ENCODE measurements around the gene OR5K4. TPM values are rescaled to one million over a fixed set of nuclear protein-coding genes. Genes with fewer than 3 reads are reported as not detected.

The OR5K4 gene
- total and polyA plus RNA-seq, 10 of the 15 experiments (the other 5 are each of a cell fraction or from before 2014, with no cell fraction given), result 2.1 TPM; not detected in 9

DNA sequence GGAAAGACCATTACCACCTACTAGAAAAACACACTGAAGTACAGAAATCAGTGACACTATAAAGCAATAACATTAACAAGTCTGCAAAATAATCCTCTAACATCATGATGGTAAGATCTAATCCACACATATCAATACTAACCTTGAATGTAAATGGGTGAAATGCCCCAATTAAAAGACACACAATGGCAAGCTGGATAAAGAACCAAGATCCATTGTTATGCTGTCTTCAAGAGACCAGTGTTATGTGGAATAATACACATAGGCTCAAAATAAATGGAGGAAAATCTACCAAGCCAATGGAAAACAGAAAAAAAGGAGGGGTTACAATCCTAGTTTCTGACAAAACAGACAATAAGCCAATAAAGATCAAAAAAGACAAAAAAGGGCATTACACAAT lies 50.4 kb downstream of the OR5K4 start:
- no peak overlapping the region for H3K27ac ChIP-seq (ENCODE audit: control insufficient read depth, insufficient read depth)
- ChIA-PET POLR2A (no interaction called here), RAD21 (ENCODE audit: unreplicated experiment) (no interaction called here), SMC1A (ENCODE audit: uncharacterized antibody, unreplicated experiment) (no interaction called here), CTCF (no interaction called here)
- H3K27me3 ChIP-seq (replicated peaks in 1 of 2; ENCODE audit: control insufficient read depth in 2 of 2, insufficient read depth in 2 of 2, low read length in 1 of 2), result no peaks in the 10 kb centered on the region
- no peaks in the 10 kb centered on the region for H4K20me1 ChIP-seq (ENCODE audit: control insufficient read depth, insufficient read depth)
- in situ Hi-C loops (cut with MboI) (no loop called here), intact Hi-C loops (cut with micrococcal nuclease; ENCODE audit: unreplicated experiment) (no loop called here)
- no peaks in the 10 kb centered on the region for H3K36me3 ChIP-seq (ENCODE audit: control insufficient read depth in 2 of 2, insufficient read depth in 2 of 2, low read length in 1 of 2)
- peaks cover 3% of the 10 kb centered on the region; the same call in 1 of the 3 replicates for H3K9me3 ChIP-seq (replicated peaks; ENCODE audit: control insufficient read depth, insufficient read depth, low read length)
- DNase-seq (ENCODE audit: low read depth, low spot score) (no peak), ATAC-seq (no peak), FAIRE-seq (no peak)
- no peak overlapping the region for H2AFZ ChIP-seq (ENCODE audit: control insufficient read depth, low read depth, low read length)
- no TSS peak for BruUV-seq (replicated peaks)
- H3K4me1 ChIP-seq (ENCODE audit: control insufficient read depth, insufficient read depth, low read length), result no peaks in the 10 kb centered on the region
- H3K4me2 ChIP-seq (ENCODE audit: control insufficient read depth, insufficient read depth), result no peak overlapping the region
- no peak overlapping the region for H3K4me3 ChIP-seq
- no peak for TF ChIP-seq NBN (IDR thresholded peaks at IDR 0.05)
- 0 out of 2 replicates have a peak, but pooled peaks have one; percentile 65 for TF ChIP-seq CBX5 (IDR thresholded peaks at IDR 0.05; ENCODE audit: low read depth)
- TF ChIP-seq, protein P1, sequence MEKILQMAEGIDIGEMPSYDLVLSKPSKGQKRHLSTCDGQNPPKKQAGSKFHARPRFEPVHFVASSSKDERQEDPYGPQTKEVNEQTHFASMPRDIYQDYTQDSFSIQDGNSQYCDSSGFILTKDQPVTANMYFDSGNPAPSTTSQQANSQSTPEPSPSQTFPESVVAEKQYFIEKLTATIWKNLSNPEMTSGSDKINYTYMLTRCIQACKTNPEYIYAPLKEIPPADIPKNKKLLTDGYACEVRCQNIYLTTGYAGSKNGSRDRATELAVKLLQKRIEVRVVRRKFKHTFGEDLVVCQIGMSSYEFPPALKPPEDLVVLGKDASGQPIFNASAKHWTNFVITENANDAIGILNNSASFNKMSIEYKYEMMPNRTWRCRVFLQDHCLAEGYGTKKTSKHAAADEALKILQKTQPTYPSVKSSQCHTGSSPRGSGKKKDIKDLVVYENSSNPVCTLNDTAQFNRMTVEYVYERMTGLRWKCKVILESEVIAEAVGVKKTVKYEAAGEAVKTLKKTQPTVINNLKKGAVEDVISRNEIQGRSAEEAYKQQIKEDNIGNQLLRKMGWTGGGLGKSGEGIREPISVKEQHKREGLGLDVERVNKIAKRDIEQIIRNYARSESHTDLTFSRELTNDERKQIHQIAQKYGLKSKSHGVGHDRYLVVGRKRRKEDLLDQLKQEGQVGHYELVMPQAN (conservative IDR thresholded peaks at IDR 0.05), result no peak
- TF ChIP-seq SIN3A (IDR thresholded peaks at IDR 0.05; ENCODE audit: low read depth, low read length), result no peak
- TF ChIP-seq PBX3 (IDR thresholded peaks at IDR 0.05; ENCODE audit: insufficient replicate concordance, low read depth, low read length), result no peak
- H3K79me2 ChIP-seq (ENCODE audit: control insufficient read depth, insufficient read depth, low read length), result no peaks in the 10 kb centered on the region
- H3K9ac ChIP-seq (ENCODE audit: control insufficient read depth, insufficient read depth, low read length), result no peak overlapping the region

Other genes starting within 250 kb of the OR5K4 start
Only the 7 nearest of the 11 such genes appear.
- gene OR5H6, start 89.6 kb upstream of the OR5K4 start, total RNA-seq (2014; rRNA removed), result not detected in 2 replicates
- gene OR5H6, start 89.6 kb upstream of the OR5K4 start, total RNA-seq (2014; rRNA removed; fragmentation: Illumina TruSeq; extraction: Trizol), result not detected in 2 replicates
- gene OR5H6, start 89.6 kb upstream of the OR5K4 start, total RNA-seq (2021), result not detected in 2 replicates
- 1.2 and 1.8 TPM in 2 replicates for gene OR5H6, start 89.6 kb upstream of the OR5K4 start, polyA plus RNA-seq (2011; rRNA removed)
- not detected in 2 replicates for gene OR5H6, start 89.6 kb upstream of the OR5K4 start, polyA plus RNA-seq (2014; fragmentation: Illumina TruSeq; extraction: Trizol)
- gene OR5H6, start 89.6 kb upstream of the OR5K4 start, polyA plus RNA-seq (2014; fragmentation: Nextera tagmentation; extraction: Ambion mirVana), result not detected
- not detected in 2 replicates for gene OR5H6, start 89.6 kb upstream of the OR5K4 start, polyA plus RNA-seq (2014; rRNA removed)
- not detected for gene OR5H6, start 89.6 kb upstream of the OR5K4 start, polyA plus RNA-seq (2016; fragmentation: Nextera tagmentation; extraction: Ambion mirVana)
- gene OR5H2, start 71.3 kb upstream of the OR5K4 start, total RNA-seq (2014; rRNA removed), result not detected in 2 replicates
- not detected in 2 replicates for gene OR5H2, start 71.3 kb upstream of the OR5K4 start, total RNA-seq (2014; rRNA removed; fragmentation: Illumina TruSeq; extraction: Trizol)
- gene OR5H2, start 71.3 kb upstream of the OR5K4 start, total RNA-seq (2021), result not detected in 2 replicates
- 1.7 and 3.7 TPM in 2 replicates for gene OR5H2, start 71.3 kb upstream of the OR5K4 start, polyA plus RNA-seq (2011; rRNA removed)
- not detected in 2 replicates for gene OR5H2, start 71.3 kb upstream of the OR5K4 start, polyA plus RNA-seq (2014; fragmentation: Illumina TruSeq; extraction: Trizol)
- gene OR5H2, start 71.3 kb upstream of the OR5K4 start, polyA plus RNA-seq (2014; fragmentation: Nextera tagmentation; extraction: Ambion mirVana), result not detected
- not detected in 2 replicates for gene OR5H2, start 71.3 kb upstream of the OR5K4 start, polyA plus RNA-seq (2014; rRNA removed)
- gene OR5H2, start 71.3 kb upstream of the OR5K4 start, polyA plus RNA-seq (2016; fragmentation: Nextera tagmentation; extraction: Ambion mirVana), result not detected
- gene OR5K3, start 36.8 kb downstream of the OR5K4 start, total RNA-seq (2014; rRNA removed), result not detected in 2 replicates
- not detected in 2 replicates for gene OR5K3, start 36.8 kb downstream of the OR5K4 start, total RNA-seq (2014; rRNA removed; fragmentation: Illumina TruSeq; extraction: Trizol)
- gene OR5K3, start 36.8 kb downstream of the OR5K4 start, total RNA-seq (2021), result not detected in 2 replicates
- 1.6 and 3.0 TPM in 2 replicates for gene OR5K3, start 36.8 kb downstream of the OR5K4 start, polyA plus RNA-seq (2011; rRNA removed)
- gene OR5K3, start 36.8 kb downstream of the OR5K4 start, polyA plus RNA-seq (2014; fragmentation: Illumina TruSeq; extraction: Trizol), result not detected in 2 replicates
- gene OR5K3, start 36.8 kb downstream of the OR5K4 start, polyA plus RNA-seq (2014; fragmentation: Nextera tagmentation; extraction: Ambion mirVana), result not detected
- gene OR5K3, start 36.8 kb downstream of the OR5K4 start, polyA plus RNA-seq (2014; rRNA removed), result not detected in 2 replicates
- gene OR5K3, start 36.8 kb downstream of the OR5K4 start, polyA plus RNA-seq (2016; fragmentation: Nextera tagmentation; extraction: Ambion mirVana), result not detected
- not detected in 2 replicates for gene OR5K1, start 109.3 kb downstream of the OR5K4 start, total RNA-seq (2014; rRNA removed)
- not detected in 2 replicates for gene OR5K1, start 109.3 kb downstream of the OR5K4 start, total RNA-seq (2014; rRNA removed; fragmentation: Illumina TruSeq; extraction: Trizol)
- gene OR5K1, start 109.3 kb downstream of the OR5K4 start, total RNA-seq (2021), result not detected in 2 replicates
- 0.50 and 1.2 TPM in 2 replicates for gene OR5K1, start 109.3 kb downstream of the OR5K4 start, polyA plus RNA-seq (2011; rRNA removed)
- not detected in 2 replicates for gene OR5K1, start 109.3 kb downstream of the OR5K4 start, polyA plus RNA-seq (2014; fragmentation: Illumina TruSeq; extraction: Trizol)
- not detected for gene OR5K1, start 109.3 kb downstream of the OR5K4 start, polyA plus RNA-seq (2014; fragmentation: Nextera tagmentation; extraction: Ambion mirVana)
- not detected in 2 replicates for gene OR5K1, start 109.3 kb downstream of the OR5K4 start, polyA plus RNA-seq (2014; rRNA removed)
- gene OR5K1, start 109.3 kb downstream of the OR5K4 start, polyA plus RNA-seq (2016; fragmentation: Nextera tagmentation; extraction: Ambion mirVana), result not detected
- not detected in 2 replicates for gene OR5K2, start 143.8 kb downstream of the OR5K4 start, total RNA-seq (2014; rRNA removed)
- gene OR5K2, start 143.8 kb downstream of the OR5K4 start, total RNA-seq (2014; rRNA removed; fragmentation: Illumina TruSeq; extraction: Trizol), result not detected in 2 replicates
- gene OR5K2, start 143.8 kb downstream of the OR5K4 start, total RNA-seq (2021), result not detected in 2 replicates
- 0.12 and 0.14 TPM in 2 replicates for gene OR5K2, start 143.8 kb downstream of the OR5K4 start, polyA plus RNA-seq (2011; rRNA removed)
- gene OR5K2, start 143.8 kb downstream of the OR5K4 start, polyA plus RNA-seq (2014; fragmentation: Illumina TruSeq; extraction: Trizol), result not detected in 2 replicates
- not detected for gene OR5K2, start 143.8 kb downstream of the OR5K4 start, polyA plus RNA-seq (2014; fragmentation: Nextera tagmentation; extraction: Ambion mirVana)
- gene OR5K2, start 143.8 kb downstream of the OR5K4 start, polyA plus RNA-seq (2014; rRNA removed), result not detected in 2 replicates
- gene OR5K2, start 143.8 kb downstream of the OR5K4 start, polyA plus RNA-seq (2016; fragmentation: Nextera tagmentation; extraction: Ambion mirVana), result not detected
- gene CLDND1, start 169.0 kb downstream of the OR5K4 start, total RNA-seq (2014; rRNA removed), result 123 and 164 TPM in 2 replicates
- 97.8 and 101 TPM in 2 replicates for gene CLDND1, start 169.0 kb downstream of the OR5K4 start, total RNA-seq (2014; rRNA removed; fragmentation: Illumina TruSeq; extraction: Trizol)
- gene CLDND1, start 169.0 kb downstream of the OR5K4 start, total RNA-seq (2021), result 124 and 130 TPM in 2 replicates
- 225 and 259 TPM in 2 replicates for gene CLDND1, start 169.0 kb downstream of the OR5K4 start, polyA plus RNA-seq (2011; rRNA removed)
- gene CLDND1, start 169.0 kb downstream of the OR5K4 start, polyA plus RNA-seq (2014; fragmentation: Illumina TruSeq; extraction: Trizol), result 173 and 232 TPM in 2 replicates
- 100 to 1,000 TPM; 150 to 163 TPM for gene CLDND1, start 169.0 kb downstream of the OR5K4 start, polyA plus RNA-seq (2014; fragmentation: Nextera tagmentation; extraction: Ambion mirVana)
- gene CLDND1, start 169.0 kb downstream of the OR5K4 start, polyA plus RNA-seq (2014; rRNA removed), result 144 and 154 TPM in 2 replicates
- 100 to 1,000 TPM; 144 to 154 TPM for gene CLDND1, start 169.0 kb downstream of the OR5K4 start, polyA plus RNA-seq (2016; fragmentation: Nextera tagmentation; extraction: Ambion mirVana)
- gene GPR15, start 178.1 kb downstream of the OR5K4 start, total RNA-seq (2014; rRNA removed), result 150 and 170 TPM in 2 replicates
- gene GPR15, start 178.1 kb downstream of the OR5K4 start, total RNA-seq (2014; rRNA removed; fragmentation: Illumina TruSeq; extraction: Trizol), result 118 and 119 TPM in 2 replicates
- 105 TPM in 2 replicates for gene GPR15, start 178.1 kb downstream of the OR5K4 start, total RNA-seq (2021)
- gene GPR15, start 178.1 kb downstream of the OR5K4 start, polyA plus RNA-seq (2011; rRNA removed), result 68.3 and 87.9 TPM in 2 replicates
- 113 and 116 TPM in 2 replicates for gene GPR15, start 178.1 kb downstream of the OR5K4 start, polyA plus RNA-seq (2014; fragmentation: Illumina TruSeq; extraction: Trizol)
- 100 to 1,000 TPM in 1 of 2 experiments, 10 to 100 TPM in 1; 70.7 to 145 TPM for gene GPR15, start 178.1 kb downstream of the OR5K4 start, polyA plus RNA-seq (2014; fragmentation: Nextera tagmentation; extraction: Ambion mirVana)
- 82.7 and 83.9 TPM in 2 replicates for gene GPR15, start 178.1 kb downstream of the OR5K4 start, polyA plus RNA-seq (2014; rRNA removed)
- 100 to 1,000 TPM; 146 to 150 TPM for gene GPR15, start 178.1 kb downstream of the OR5K4 start, polyA plus RNA-seq (2016; fragmentation: Nextera tagmentation; extraction: Ambion mirVana)

Data from GM12878 (cell line).